ENCODE measurements around the gene GNB1.

GNB1 gene

GRCh38 chr1:1802871-1803270 lies 88.0 kb downstream of the GNB1 start:
- H3F3A ChIP-seq (ENCODE audit: insufficient read depth) = peaks cover 20% of the 10 kb centered on the region
- peaks cover 56% of the 10 kb centered on the region for H3K79me2 ChIP-seq (ENCODE audit: insufficient read depth, low read length)
- H3K9ac ChIP-seq (ENCODE audit: low read length) = no peak overlapping the region
- no peaks in the 10 kb centered on the region for H4K20me1 ChIP-seq (ENCODE audit: low read depth, low read length)
- no peak overlapping the region for H3K4me2 ChIP-seq (ENCODE audit: low read depth, low read length, poor library complexity, severe bottlenecking)
- TF ChIP-seq EZH2phosphoT487 (conservative IDR thresholded peaks at IDR 0.05; ENCODE audit: low read length) = no peak
- TF ChIP-seq, protein P1, sequence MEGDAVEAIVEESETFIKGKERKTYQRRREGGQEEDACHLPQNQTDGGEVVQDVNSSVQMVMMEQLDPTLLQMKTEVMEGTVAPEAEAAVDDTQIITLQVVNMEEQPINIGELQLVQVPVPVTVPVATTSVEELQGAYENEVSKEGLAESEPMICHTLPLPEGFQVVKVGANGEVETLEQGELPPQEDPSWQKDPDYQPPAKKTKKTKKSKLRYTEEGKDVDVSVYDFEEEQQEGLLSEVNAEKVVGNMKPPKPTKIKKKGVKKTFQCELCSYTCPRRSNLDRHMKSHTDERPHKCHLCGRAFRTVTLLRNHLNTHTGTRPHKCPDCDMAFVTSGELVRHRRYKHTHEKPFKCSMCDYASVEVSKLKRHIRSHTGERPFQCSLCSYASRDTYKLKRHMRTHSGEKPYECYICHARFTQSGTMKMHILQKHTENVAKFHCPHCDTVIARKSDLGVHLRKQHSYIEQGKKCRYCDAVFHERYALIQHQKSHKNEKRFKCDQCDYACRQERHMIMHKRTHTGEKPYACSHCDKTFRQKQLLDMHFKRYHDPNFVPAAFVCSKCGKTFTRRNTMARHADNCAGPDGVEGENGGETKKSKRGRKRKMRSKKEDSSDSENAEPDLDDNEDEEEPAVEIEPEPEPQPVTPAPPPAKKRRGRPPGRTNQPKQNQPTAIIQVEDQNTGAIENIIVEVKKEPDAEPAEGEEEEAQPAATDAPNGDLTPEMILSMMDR (IDR thresholded peaks at IDR 0.05; ENCODE audit: insufficient read depth, low read length, poor library complexity, severe bottlenecking) = no peak
- H3K9me2 ChIP-seq (replicated peaks; ENCODE audit: insufficient read depth, low read length) = no peaks in the 10 kb centered on the region
- H3K4me3 ChIP-seq (ENCODE audit: insufficient read depth, low read length, poor library complexity, severe bottlenecking) = no peak overlapping the region
- H2AFZ ChIP-seq (ENCODE audit: low read depth, low read length, severe bottlenecking) = no peak overlapping the region
- peaks cover 17% of the 10 kb centered on the region; the same call in 1 of the 2 replicates for H3K36me3 ChIP-seq (ENCODE audit: low read length)
- no peaks in the 10 kb centered on the region for H3K9me3 ChIP-seq (ENCODE audit: insufficient read depth, low read length)
- peak overlapping the region; percentile 38 for H3K27ac ChIP-seq (ENCODE audit: low read depth, low read length)
- no peaks in the 10 kb centered on the region for H3K27me3 ChIP-seq (ENCODE audit: low read length)

GRCh38 chr1:1799716-1800115 lies 91.2 kb downstream of the GNB1 start:
- no peak overlapping the region for H3K4me3 ChIP-seq (ENCODE audit: insufficient read depth, low read length, poor library complexity, severe bottlenecking)
- peak overlapping the region; percentile 90 for H3K27ac ChIP-seq (ENCODE audit: low read depth, low read length)
- peaks cover 53% of the 10 kb centered on the region for H3K79me2 ChIP-seq (ENCODE audit: insufficient read depth, low read length)
- H3K9me2 ChIP-seq (replicated peaks; ENCODE audit: insufficient read depth, low read length) = no peaks in the 10 kb centered on the region
- peaks cover 20% of the 10 kb centered on the region for H3F3A ChIP-seq (ENCODE audit: insufficient read depth)
- peak overlapping the region; percentile 28; the same call in 1 of the 2 replicates for H3K9ac ChIP-seq (ENCODE audit: low read length)
- H3K27me3 ChIP-seq (ENCODE audit: low read length) = no peaks in the 10 kb centered on the region
- H3K4me2 ChIP-seq (ENCODE audit: low read depth, low read length, poor library complexity, severe bottlenecking) = peak overlapping the region; percentile 16
- H4K20me1 ChIP-seq (ENCODE audit: low read depth, low read length) = no peaks in the 10 kb centered on the region; the same call in 1 of the 2 replicates
- H3K9me3 ChIP-seq (ENCODE audit: insufficient read depth, low read length) = no peaks in the 10 kb centered on the region
- TF ChIP-seq, protein P1 (IDR thresholded peaks at IDR 0.05; ENCODE audit: insufficient read depth, low read length, poor library complexity, severe bottlenecking) = no peak
- TF ChIP-seq EZH2phosphoT487 (conservative IDR thresholded peaks at IDR 0.05; ENCODE audit: low read length) = no peak
- H2AFZ ChIP-seq (ENCODE audit: low read depth, low read length, severe bottlenecking) = no peak overlapping the region
- H3K36me3 ChIP-seq (ENCODE audit: low read length) = peaks cover 13% of the 10 kb centered on the region; the same call in 1 of the 2 replicates

DNA sequence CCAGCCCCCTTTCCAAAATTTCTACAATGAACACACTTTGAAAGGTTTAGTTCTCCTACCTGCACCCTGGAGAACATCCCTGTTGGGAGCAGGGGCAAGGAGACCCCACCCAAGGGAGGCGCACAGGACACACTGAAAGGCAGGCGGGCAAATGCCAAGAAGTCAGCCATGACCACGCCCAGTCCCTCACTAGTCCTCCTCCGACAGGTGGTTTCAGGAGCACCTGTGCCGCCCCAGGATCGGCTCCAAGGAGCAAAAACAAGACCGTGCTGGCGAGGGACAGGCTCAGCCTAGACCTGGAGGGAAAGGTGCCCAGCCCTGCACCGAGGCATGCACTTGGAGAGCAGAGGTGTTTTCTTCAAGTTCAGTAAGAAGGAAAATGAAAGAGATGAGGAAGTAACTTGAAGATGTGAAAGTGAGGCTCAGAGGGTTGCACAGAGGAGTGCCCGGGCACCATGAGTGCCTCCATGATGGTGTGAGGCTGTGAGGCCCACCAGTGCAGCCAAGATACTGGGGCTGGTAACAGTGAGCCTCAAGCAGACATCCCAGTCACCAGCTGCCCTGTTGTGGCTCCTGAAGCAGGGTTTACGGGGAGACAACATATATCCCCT lies 93.1 kb downstream of the GNB1 start:
- no peak overlapping the region for H3K4me2 ChIP-seq (ENCODE audit: low read depth, low read length, poor library complexity, severe bottlenecking)
- TF ChIP-seq EZH2phosphoT487 (conservative IDR thresholded peaks at IDR 0.05; ENCODE audit: low read length) = no peak
- TF ChIP-seq, protein P1 (IDR thresholded peaks at IDR 0.05; ENCODE audit: insufficient read depth, low read length, poor library complexity, severe bottlenecking) = no peak
- no peaks in the 10 kb centered on the region for H3K27me3 ChIP-seq (ENCODE audit: low read length)
- peaks cover 10% of the 10 kb centered on the region; the same call in 1 of the 2 replicates for H3K36me3 ChIP-seq (ENCODE audit: low read length)
- no peaks in the 10 kb centered on the region for H3K9me3 ChIP-seq (ENCODE audit: insufficient read depth, low read length)
- no peaks in the 10 kb centered on the region for H3K9me2 ChIP-seq (replicated peaks; ENCODE audit: insufficient read depth, low read length)
- H3K27ac ChIP-seq (ENCODE audit: low read depth, low read length) = no peak overlapping the region
- H3F3A ChIP-seq (ENCODE audit: insufficient read depth) = peaks cover 20% of the 10 kb centered on the region
- no peak overlapping the region for H3K4me3 ChIP-seq (ENCODE audit: insufficient read depth, low read length, poor library complexity, severe bottlenecking)
- H3K9ac ChIP-seq (ENCODE audit: low read length) = no peak overlapping the region
- H2AFZ ChIP-seq (ENCODE audit: low read depth, low read length, severe bottlenecking) = no peak overlapping the region
- H4K20me1 ChIP-seq (ENCODE audit: low read depth, low read length) = no peaks in the 10 kb centered on the region; the same call in 1 of the 2 replicates
- peaks cover 45% of the 10 kb centered on the region for H3K79me2 ChIP-seq (ENCODE audit: insufficient read depth, low read length)

All from SU-DHL-6 (cell line).